Measurements from ENCODE around the gene WSCD2. TPM values are rescaled to one million over a fixed set of nuclear protein-coding genes. Genes with fewer than 3 reads are reported as not detected.

WSCD2 gene
- total RNA-seq, 1 donor from 2014 or later, result 0.04 TPM

DNA sequence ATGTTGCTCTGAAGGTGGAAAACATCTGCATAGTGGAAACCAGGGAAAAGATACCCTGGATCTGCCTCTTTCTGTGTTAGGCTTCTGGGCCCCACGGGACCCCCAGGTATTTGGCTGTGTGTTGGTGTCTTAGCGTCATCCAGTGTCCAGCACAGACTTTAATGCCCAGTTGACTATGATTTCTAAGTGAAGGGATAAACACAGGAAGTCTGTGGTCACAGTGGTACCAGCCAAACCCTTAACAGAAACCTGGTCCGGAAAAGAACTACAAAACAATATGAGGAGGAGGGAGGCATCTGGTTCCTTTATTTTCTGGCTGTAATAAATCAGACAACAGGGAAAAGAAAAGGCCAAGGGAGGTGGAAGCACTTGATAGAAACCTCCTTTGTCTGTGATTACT lies 153.6 kb downstream of the WSCD2 start:
- Histone ChIP-seq H3K36me3 (ENCODE audit: control insufficient read depth, insufficient read depth, low read length) (no peaks in the 10 kb centered on the region), H3K27me3 (ENCODE audit: control insufficient read depth, insufficient read depth, low read length) (no peaks in the 10 kb centered on the region), H3K4me3 (ENCODE audit: low read depth, low read length) (no peak overlapping the region)
- no peak for DNase-seq (ENCODE audit: low read depth)
- TF ChIP-seq, protein P1, sequence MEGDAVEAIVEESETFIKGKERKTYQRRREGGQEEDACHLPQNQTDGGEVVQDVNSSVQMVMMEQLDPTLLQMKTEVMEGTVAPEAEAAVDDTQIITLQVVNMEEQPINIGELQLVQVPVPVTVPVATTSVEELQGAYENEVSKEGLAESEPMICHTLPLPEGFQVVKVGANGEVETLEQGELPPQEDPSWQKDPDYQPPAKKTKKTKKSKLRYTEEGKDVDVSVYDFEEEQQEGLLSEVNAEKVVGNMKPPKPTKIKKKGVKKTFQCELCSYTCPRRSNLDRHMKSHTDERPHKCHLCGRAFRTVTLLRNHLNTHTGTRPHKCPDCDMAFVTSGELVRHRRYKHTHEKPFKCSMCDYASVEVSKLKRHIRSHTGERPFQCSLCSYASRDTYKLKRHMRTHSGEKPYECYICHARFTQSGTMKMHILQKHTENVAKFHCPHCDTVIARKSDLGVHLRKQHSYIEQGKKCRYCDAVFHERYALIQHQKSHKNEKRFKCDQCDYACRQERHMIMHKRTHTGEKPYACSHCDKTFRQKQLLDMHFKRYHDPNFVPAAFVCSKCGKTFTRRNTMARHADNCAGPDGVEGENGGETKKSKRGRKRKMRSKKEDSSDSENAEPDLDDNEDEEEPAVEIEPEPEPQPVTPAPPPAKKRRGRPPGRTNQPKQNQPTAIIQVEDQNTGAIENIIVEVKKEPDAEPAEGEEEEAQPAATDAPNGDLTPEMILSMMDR (IDR thresholded peaks at IDR 0.05; ENCODE audit: insufficient read depth, low read length, poor library complexity, severe bottlenecking), result no peak

DNA sequence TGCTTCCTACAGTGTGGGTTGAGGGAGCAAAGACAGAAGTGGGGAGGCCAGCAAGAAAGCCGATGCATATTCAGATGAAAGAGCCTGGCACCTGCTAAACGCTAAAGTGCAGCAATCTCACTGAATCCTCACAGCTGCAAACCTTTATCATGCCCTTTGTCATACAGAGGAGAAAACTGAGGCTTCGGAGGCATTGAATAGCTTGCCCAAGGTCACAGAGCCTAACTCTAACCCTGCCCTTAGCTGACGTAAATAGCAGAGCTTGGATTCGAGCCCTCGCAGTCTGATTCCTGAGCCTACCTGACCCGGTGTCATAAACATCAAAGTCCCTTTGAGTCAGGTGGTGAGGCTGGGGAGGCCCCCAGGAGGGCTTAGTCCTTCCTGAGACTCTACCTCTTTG lies 155.1 kb downstream of the WSCD2 start:
- DNase-seq (ENCODE audit: low read depth), result no peak
- H3K4me3 ChIP-seq (ENCODE audit: low read depth, low read length), result no peak overlapping the region
- no peaks in the 10 kb centered on the region for H3K36me3 ChIP-seq (ENCODE audit: control insufficient read depth, insufficient read depth, low read length)
- no peaks in the 10 kb centered on the region for H3K27me3 ChIP-seq (ENCODE audit: control insufficient read depth, insufficient read depth, low read length)
- TF ChIP-seq, protein P1 (IDR thresholded peaks at IDR 0.05; ENCODE audit: insufficient read depth, low read length, poor library complexity, severe bottlenecking), result no peak

DNA sequence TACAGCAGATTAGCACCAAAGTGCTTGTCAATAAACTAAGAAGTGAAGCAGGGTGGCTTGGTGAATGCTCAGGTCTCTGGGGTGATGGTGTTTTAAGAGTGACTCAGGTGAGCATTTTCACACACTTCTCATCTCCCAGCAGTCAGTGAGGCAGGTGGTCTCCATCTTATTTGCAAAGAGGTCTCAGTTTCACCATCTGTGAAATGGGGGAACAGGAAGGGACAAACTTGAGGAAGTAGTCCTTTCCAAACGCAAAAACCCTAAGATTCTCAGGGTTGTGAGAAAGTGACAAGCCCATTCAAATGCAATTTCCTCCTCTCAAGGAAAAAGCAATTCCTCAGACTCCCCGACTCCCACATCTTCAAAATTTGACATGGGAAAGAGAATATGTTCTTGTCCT lies 155.9 kb downstream of the WSCD2 start:
- TF ChIP-seq, protein P1 (IDR thresholded peaks at IDR 0.05; ENCODE audit: insufficient read depth, low read length, poor library complexity, severe bottlenecking), result no peak
- no peak overlapping the region for H3K4me3 ChIP-seq (ENCODE audit: low read depth, low read length)
- H3K27me3 ChIP-seq (ENCODE audit: control insufficient read depth, insufficient read depth, low read length), result no peaks in the 10 kb centered on the region
- H3K36me3 ChIP-seq (ENCODE audit: control insufficient read depth, insufficient read depth, low read length), result no peaks in the 10 kb centered on the region
- DNase-seq (ENCODE audit: low read depth), result no peak

- H3K36me3 ChIP-seq (ENCODE audit: control insufficient read depth, insufficient read depth, low read length), result no peaks in the 10 kb centered on the region
- TF ChIP-seq, protein P1 (IDR thresholded peaks at IDR 0.05; ENCODE audit: insufficient read depth, low read length, poor library complexity, severe bottlenecking), result no peak
- H3K27me3 ChIP-seq (ENCODE audit: control insufficient read depth, insufficient read depth, low read length), result no peaks in the 10 kb centered on the region
- no peak overlapping the region for H3K4me3 ChIP-seq (ENCODE audit: low read depth, low read length)
- DNase-seq (ENCODE audit: low read depth), result no peak
Observed at GRCh38 chr12:108287227-108287626, 158.1 kb downstream of the WSCD2 start.

- no peak for DNase-seq (ENCODE audit: low read depth)
- Histone ChIP-seq H3K36me3 (ENCODE audit: control insufficient read depth, insufficient read depth, low read length) (no peaks in the 10 kb centered on the region), H3K4me3 (ENCODE audit: low read depth, low read length) (no peak overlapping the region), H3K27me3 (ENCODE audit: control insufficient read depth, insufficient read depth, low read length) (peaks cover 2% of the 10 kb centered on the region)
- TF ChIP-seq, protein P1 (IDR thresholded peaks at IDR 0.05; ENCODE audit: insufficient read depth, low read length, poor library complexity, severe bottlenecking), result no peak
Observed at GRCh38 chr12:108289350-108290161, 160.5 kb downstream of the WSCD2 start.

GRCh38 chr12:108295641-108296040 lies 166.6 kb downstream of the WSCD2 start:
- DNase-seq (ENCODE audit: low read depth), result no peak
- Histone ChIP-seq H3K36me3 (ENCODE audit: control insufficient read depth, insufficient read depth, low read length) (no peaks in the 10 kb centered on the region), H3K27me3 (ENCODE audit: control insufficient read depth, insufficient read depth, low read length) (peaks cover 9% of the 10 kb centered on the region), H3K4me3 (ENCODE audit: low read depth, low read length) (no peak overlapping the region)
- TF ChIP-seq, protein P1 (IDR thresholded peaks at IDR 0.05; ENCODE audit: insufficient read depth, low read length, poor library complexity, severe bottlenecking), result no peak
